Transverse colon (tissue), 4 donors: ENCODE data around the gene HYI. TPM values are rescaled to one million over a fixed set of nuclear protein-coding genes. Genes with fewer than 3 reads are reported as not detected.

ENCODE experiments used
- DNase-seq: peaks from one replicate; pipeline ENCODE4 v3.0.0-alpha.2; 2019
- H3K27ac ChIP-seq, 4 donors: fragments of 200-600 bp; sonication (generic); 2 replicates each; pipeline ENCODE4 v1.5.1; 2016 to 2018; ENCODE audit warnings: inconsistent platforms in 4 of 4
- H3K27me3 ChIP-seq: fragments of 200-600 bp; sonication (generic); 2 replicates; pipeline ENCODE4 v1.5.1; 2017; ENCODE audit warnings: inconsistent platforms
- H3K36me3 ChIP-seq, 4 donors: fragments of 200-600 bp; sonication (generic); 2 replicates each; pipeline ENCODE4 v1.5.1; 2017 to 2019; ENCODE audit warnings: inconsistent platforms in 4 of 4
- H3K4me1 ChIP-seq, 4 donors: fragments of 200-600 bp; sonication (generic); 2 replicates each; pipeline ENCODE4 v1.5.1; 2017 to 2020; ENCODE audit warnings: inconsistent platforms in 4 of 4
- H3K4me3 ChIP-seq, 4 donors: fragments of 200-600 bp; sonication (generic); 1 replicate in 1 of 4; 2 replicates in 3 of 4; pipeline versions ENCODE4 v1.5.1 to v1.6.1; 2017 to 2019; ENCODE audit warnings: inconsistent platforms in 4 of 4
- H3K9me3 ChIP-seq, 2 donors: fragments of 200-600 bp; sonication (generic); 2 replicates each; pipeline ENCODE4 v1.5.1; 2017 to 2019; ENCODE audit warnings: inconsistent platforms in 2 of 2
- CTCF ChIP-seq, 5 experiments: fragments of 200-600 bp in 3 of 5; fragments of 450-650 bp in 2 of 5; sonication (generic) in 3 of 5; IDR thresholded peaks; 1 replicate in 2 of 5; 2 replicates in 3 of 5; pipeline ENCODE4 v1.5.1; 2016 to 2017; ENCODE audit warnings: antibody characterized with exemption in 5 of 5, inconsistent platforms in 3 of 5, mild to moderate bottlenecking in 2 of 5, moderate library complexity in 1 of 5
- EP300 ChIP-seq: sonication (generic); formaldehyde crosslinking; IDR thresholded peaks from one replicate; pipeline ENCODE4 v1.6.1; 2017; ENCODE audit warnings: antibody characterized with exemption, low read depth
- POLR2A ChIP-seq: fragments of 450-650 bp; IDR thresholded peaks from one replicate; pipeline ENCODE4 v1.6.1; 2016; ENCODE audit warnings: antibody characterized with exemption, mild to moderate bottlenecking, moderate library complexity
- POLR2AphosphoS5 ChIP-seq, 3 donors: sonication (generic); formaldehyde crosslinking; IDR thresholded peaks; one replicate each; pipeline ENCODE4 v1.6.1; 2016; ENCODE audit warnings: antibody characterized with exemption in 3 of 3
- WGBS, 2 donors: methylation state at CpG; one replicate each; pipeline ENCODE4 v1.1.5; 2018; ENCODE audit warnings: low coverage in 1 of 2; 5-methylcytosine and 5-hydroxymethylcytosine counted together
- in situ Hi-C, 4 donors: fragments of 200-750 bp; cut with MboI; loops; one replicate each; pipeline versions ENCODE4 v1.15.0 to v1.15.1; 2017; ENCODE audit warnings: low sequenced_read_pairs in 3 of 4, low pct_ligation_motif_present in 1 of 4, low pct_unique_long_range_greater_than_20kb in 1 of 4
- intact Hi-C: fragments of 100-400 bp; cut with DNase I; formaldehyde crosslinking; loops from one replicate; pipeline ENCODE4 v1.15.1; 2023; ENCODE audit warnings: low total_unique reads
- total RNA-seq, 4 donors: library from RNA; depleted of rRNA; stranded (reverse); fragments of >200 nt; gene quantifications; one replicate each; pipeline ENCODE4 v1.1.0, GENCODE V29; 2016

Gene HYI
- total RNA-seq, 4 donors from 2014 or later = 71.1 to 126 (median 119) TPM

- H3K36me3 ChIP-seq = no peaks in the 10 kb centered on the region
- H3K9me3 ChIP-seq = no peaks in the 10 kb centered on the region
- no peak for DNase-seq
- no peak for TF ChIP-seq EP300
- no peak for TF ChIP-seq POLR2AphosphoS5 (IDR thresholded peaks at IDR 0.05)
- no peak for TF ChIP-seq CTCF (IDR thresholded peaks at IDR 0.05)
- TF ChIP-seq POLR2A = no peak
- H3K27me3 ChIP-seq = no peaks in the 10 kb centered on the region
- in situ Hi-C loops = no loop called here
- intact Hi-C loops = no loop called here
- 57 to 58% methylated on average over 4 to 11 of the region's 11 CpGs for WGBS, 2 donors
- H3K4me3 ChIP-seq = no peak overlapping the region
- H3K4me1 ChIP-seq = no peaks in the 10 kb centered on the region
- no peak overlapping the region for H3K27ac ChIP-seq
Observed at GRCh38 chr1:43493661-43494450, 40.1 kb upstream of the HYI start.

GRCh38 chr1:43492826-43493225, 39.1 kb upstream of the HYI start:
- Histone ChIP-seq H3K4me3 (no peak overlapping the region), H3K4me1 (no peaks in the 10 kb centered on the region), H3K36me3 (no peaks in the 10 kb centered on the region), H3K9me3 (peaks cover 0 to 6% of the 10 kb centered on the region in 2 donors), H3K27ac (no peak overlapping the region), H3K27me3 (no peaks in the 10 kb centered on the region)
- in situ Hi-C loops = no loop called here
- TF ChIP-seq CTCF (IDR thresholded peaks at IDR 0.05) (no peak), POLR2AphosphoS5 (IDR thresholded peaks at IDR 0.05) (no peak), EP300 (no peak), POLR2A (no peak)
- 50 to 70% methylated on average over 1 to 2 of the region's 2 CpGs for WGBS, 2 donors
- no peak for DNase-seq
- intact Hi-C loops = no loop called here

GRCh38 chr1:43491061-43491460, 37.3 kb upstream of the HYI start:
- no peak overlapping the region for H3K4me3 ChIP-seq
- H3K4me1 ChIP-seq = no peaks in the 10 kb centered on the region
- 95 to 100% methylated on average over 1 of the region's 1 CpG for WGBS, 2 donors
- peaks cover 0 to 7% of the 10 kb centered on the region in 2 donors for H3K9me3 ChIP-seq
- no peaks in the 10 kb centered on the region for H3K36me3 ChIP-seq
- no peak for TF ChIP-seq CTCF (IDR thresholded peaks at IDR 0.05)
- no peak for TF ChIP-seq POLR2A
- TF ChIP-seq POLR2AphosphoS5 (IDR thresholded peaks at IDR 0.05) = no peak
- TF ChIP-seq EP300 = no peak
- in situ Hi-C loops = no loop called here
- intact Hi-C loops = no loop called here
- H3K27ac ChIP-seq = no peak overlapping the region
- no peak for DNase-seq
- H3K27me3 ChIP-seq = no peaks in the 10 kb centered on the region

- 73 to 100% methylated on average over 1 of the region's 1 CpG for WGBS, 2 donors
Observed at GRCh38 chr1:43488165-43488564, 34.4 kb upstream of the HYI start.

More at GRCh38 chr1:43488165-43488564, 34.4 kb upstream of the HYI start:
- intact Hi-C loops (loop anchor here (1.0 kb wide), 1 partner anchor 26 kb away; no protein-coding TSS in a partner anchor), in situ Hi-C loops (no loop called here)
- Histone ChIP-seq H3K27me3 (no peaks in the 10 kb centered on the region), H3K27ac (no peak overlapping the region), H3K4me1 (no peaks in the 10 kb centered on the region), H3K36me3 (no peaks in the 10 kb centered on the region), H3K4me3 (no peak overlapping the region), H3K9me3 (peaks cover 0 to 7% of the 10 kb centered on the region in 2 donors)
- DNase-seq = no peak
- no peak for TF ChIP-seq CTCF (IDR thresholded peaks at IDR 0.05)
- TF ChIP-seq POLR2AphosphoS5 (IDR thresholded peaks at IDR 0.05) = no peak
- TF ChIP-seq POLR2A = no peak
- TF ChIP-seq EP300 = no peak
